ENCODE data around the gene VAPA. TPM values are rescaled to one million over a fixed set of nuclear protein-coding genes. Genes with fewer than 3 reads are reported as not detected.

VAPA gene
- total and polyA plus RNA-seq, 5 donors from 2014 or later: 163 to 286 (median 262) TPM

- no peak for ATAC-seq (ENCODE audit: low read depth in 2 of 2)
- H3K4me1 ChIP-seq (ENCODE audit: control insufficient read depth, insufficient read depth, low read length, poor library complexity, severe bottlenecking): peaks cover 77% of the 10 kb centered on the region
- peak overlapping the region in 3 of 4 donors; percentile 24 to 84 (median 69) for H3K4me3 Mint-ChIP-seq
- no peak for DNase-seq
- H3K4me3 ChIP-seq (ENCODE audit: low read depth, low read length): peak overlapping the region; percentile 15
- H3K36me3 Mint-ChIP-seq: no peaks in the 10 kb centered on the region
- no peaks in the 10 kb centered on the region for H3K27me3 ChIP-seq (ENCODE audit: control insufficient read depth, insufficient read depth, low read length)
- H3K36me3 ChIP-seq (ENCODE audit: control insufficient read depth, insufficient read depth, low read length): no peaks in the 10 kb centered on the region
- H3K27me3 Mint-ChIP-seq: no peaks in the 10 kb centered on the region
- no peaks in the 10 kb centered on the region for H3K9me3 ChIP-seq (ENCODE audit: control insufficient read depth in 2 of 2, low read length in 2 of 2)
- H3K9me3 Mint-ChIP-seq: no peaks in the 10 kb centered on the region
- no peak overlapping the region for H3K27ac Mint-ChIP-seq
- H3K4me1 Mint-ChIP-seq: peaks cover 56 to 78% (median 65%) of the 10 kb centered on the region in 4 donors
- no peak overlapping the region for H3K27ac ChIP-seq (ENCODE audit: insufficient read depth, low read length, poor library complexity, severe bottlenecking)
Measured at GRCh38 chr18:9925795-9926194, 12.0 kb downstream of the VAPA start.

- H3K9me3 ChIP-seq (ENCODE audit: control insufficient read depth in 2 of 2, low read length in 2 of 2): no peaks in the 10 kb centered on the region
- peak overlapping the region; percentile 6 to 69 (median 48) for H3K4me3 Mint-ChIP-seq
- H3K36me3 Mint-ChIP-seq: no peaks in the 10 kb centered on the region
- peak overlapping the region; percentile 17 for H3K4me3 ChIP-seq (ENCODE audit: low read depth, low read length)
- no peaks in the 10 kb centered on the region for H3K9me3 Mint-ChIP-seq
- DNase-seq: no peak
- H3K27me3 ChIP-seq (ENCODE audit: control insufficient read depth, insufficient read depth, low read length): no peaks in the 10 kb centered on the region
- no peaks in the 10 kb centered on the region for H3K36me3 ChIP-seq (ENCODE audit: control insufficient read depth, insufficient read depth, low read length)
- H3K27ac Mint-ChIP-seq: peak overlapping the region in 1 of 3 donors; percentile 6
- no peaks in the 10 kb centered on the region for H3K27me3 Mint-ChIP-seq
- H3K27ac ChIP-seq (ENCODE audit: insufficient read depth, low read length, poor library complexity, severe bottlenecking): no peak overlapping the region
- no peak for ATAC-seq (ENCODE audit: low read depth in 2 of 2)
- peaks cover 56 to 84% (median 68%) of the 10 kb centered on the region in 4 donors for H3K4me1 Mint-ChIP-seq
- peaks cover 72% of the 10 kb centered on the region for H3K4me1 ChIP-seq (ENCODE audit: control insufficient read depth, insufficient read depth, low read length, poor library complexity, severe bottlenecking)
Measured at GRCh38 chr18:9926223-9926894, 12.5 kb downstream of the VAPA start.

- H3K4me1 ChIP-seq (ENCODE audit: control insufficient read depth, insufficient read depth, low read length, poor library complexity, severe bottlenecking): peaks cover 66% of the 10 kb centered on the region
- peaks cover 58 to 88% (median 72%) of the 10 kb centered on the region in 4 donors for H3K4me1 Mint-ChIP-seq
Measured at GRCh38 chr18:9926977-9927376, 13.2 kb downstream of the VAPA start.

DNA sequence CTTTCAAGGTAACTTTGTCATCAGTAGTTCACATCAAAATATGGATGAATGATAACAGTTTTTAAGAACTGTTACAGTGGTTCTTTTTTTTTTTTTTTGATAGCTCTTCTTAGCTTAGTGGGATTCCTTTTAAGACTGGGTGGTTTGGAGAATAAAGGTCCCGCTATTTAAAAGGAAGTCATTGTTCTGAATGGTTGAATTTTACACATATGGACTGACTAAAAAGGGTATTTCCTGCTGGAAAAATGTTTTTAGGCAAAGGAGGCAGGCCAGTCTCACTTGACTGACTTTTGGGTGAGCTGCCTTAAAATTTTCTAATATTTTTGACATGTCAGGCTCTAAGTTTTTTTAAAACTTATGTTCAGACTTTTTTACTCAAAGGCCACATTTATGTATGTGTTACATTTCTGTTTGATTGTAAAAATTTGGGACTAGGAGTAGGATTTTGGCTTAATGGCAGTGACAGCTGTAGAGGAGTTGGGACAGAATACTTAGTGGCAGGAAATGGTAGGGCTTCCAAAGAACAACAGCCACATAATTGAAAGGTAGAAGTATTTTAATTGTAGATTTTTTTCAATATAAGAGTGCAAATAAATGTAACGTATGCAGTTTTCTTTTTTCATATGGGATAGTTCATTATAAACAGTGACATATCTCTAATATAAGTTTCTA is 13.7 kb downstream of the VAPA start:
- H3K27ac ChIP-seq (ENCODE audit: insufficient read depth, low read length, poor library complexity, severe bottlenecking): no peak overlapping the region
- DNase-seq (no peak), ATAC-seq (ENCODE audit: low read depth in 2 of 2) (no peak)
- Mint-ChIP-seq H3K27ac (peak overlapping the region in 2 of 3 donors; percentile 6 to 42), H3K4me1 (peaks cover 58 to 86% (median 74%) of the 10 kb centered on the region in 4 donors), H3K27me3 (no peaks in the 10 kb centered on the region), H3K4me3 (peak overlapping the region in 3 of 4 donors; percentile 5 to 57 (median 7)), H3K36me3 (peaks cover 3% of the 10 kb centered on the region), H3K9me3 (no peaks in the 10 kb centered on the region)
- no peaks in the 10 kb centered on the region for H3K27me3 ChIP-seq (ENCODE audit: control insufficient read depth, insufficient read depth, low read length)
- no peaks in the 10 kb centered on the region for H3K9me3 ChIP-seq (ENCODE audit: control insufficient read depth in 2 of 2, low read length in 2 of 2)
- peaks cover 3% of the 10 kb centered on the region for H3K36me3 ChIP-seq (ENCODE audit: control insufficient read depth, insufficient read depth, low read length)
- peak overlapping the region; percentile 17 for H3K4me3 ChIP-seq (ENCODE audit: low read depth, low read length)
- peaks cover 62% of the 10 kb centered on the region for H3K4me1 ChIP-seq (ENCODE audit: control insufficient read depth, insufficient read depth, low read length, poor library complexity, severe bottlenecking)

More at GRCh38 chr18:9926977-9927376, 13.2 kb downstream of the VAPA start:
- no peak overlapping the region for H3K27ac ChIP-seq (ENCODE audit: insufficient read depth, low read length, poor library complexity, severe bottlenecking)
- Mint-ChIP-seq H3K27ac (peak overlapping the region in 1 of 3 donors; percentile 6), H3K36me3 (no peaks in the 10 kb centered on the region), H3K4me3 (peak overlapping the region in 3 of 4 donors; percentile 7 to 63 (median 57)), H3K27me3 (no peaks in the 10 kb centered on the region), H3K9me3 (no peaks in the 10 kb centered on the region)
- ATAC-seq (ENCODE audit: low read depth in 2 of 2): no peak
- no peak for DNase-seq
- H3K4me3 ChIP-seq (ENCODE audit: low read depth, low read length): peak overlapping the region; percentile 17
- no peaks in the 10 kb centered on the region for H3K9me3 ChIP-seq (ENCODE audit: control insufficient read depth in 2 of 2, low read length in 2 of 2)
- no peaks in the 10 kb centered on the region for H3K36me3 ChIP-seq (ENCODE audit: control insufficient read depth, insufficient read depth, low read length)
- no peaks in the 10 kb centered on the region for H3K27me3 ChIP-seq (ENCODE audit: control insufficient read depth, insufficient read depth, low read length)

GRCh38 chr18:9928646-9929259 is 14.9 kb downstream of the VAPA start:
- Mint-ChIP-seq H3K27ac (peak overlapping the region in 1 of 3 donors; percentile 41), H3K4me1 (peaks cover 53 to 84% (median 71%) of the 10 kb centered on the region in 4 donors), H3K27me3 (no peaks in the 10 kb centered on the region), H3K9me3 (no peaks in the 10 kb centered on the region), H3K36me3 (peaks cover 12% of the 10 kb centered on the region), H3K4me3 (peak overlapping the region in 1 of 4 donors; percentile 41)
- Histone ChIP-seq H3K27me3 (ENCODE audit: control insufficient read depth, insufficient read depth, low read length) (no peaks in the 10 kb centered on the region), H3K36me3 (ENCODE audit: control insufficient read depth, insufficient read depth, low read length) (peaks cover 13% of the 10 kb centered on the region), H3K4me3 (ENCODE audit: low read depth, low read length) (no peak overlapping the region), H3K27ac (ENCODE audit: insufficient read depth, low read length, poor library complexity, severe bottlenecking) (no peak overlapping the region), H3K9me3 (ENCODE audit: control insufficient read depth in 2 of 2, low read length in 2 of 2) (no peaks in the 10 kb centered on the region), H3K4me1 (ENCODE audit: control insufficient read depth, insufficient read depth, low read length, poor library complexity, severe bottlenecking) (peaks cover 54% of the 10 kb centered on the region)
- DNase-seq: no peak
- ATAC-seq (ENCODE audit: low read depth in 2 of 2): no peak

GRCh38 chr18:9930299-9930884 is 16.6 kb downstream of the VAPA start:
- peak overlapping the region in 1 of 4 donors; percentile 26 for H3K4me3 Mint-ChIP-seq
- H3K9me3 Mint-ChIP-seq: no peaks in the 10 kb centered on the region
- peak overlapping the region; percentile 2 for H3K4me3 ChIP-seq (ENCODE audit: low read depth, low read length)
- ATAC-seq (ENCODE audit: low read depth in 2 of 2): no peak
- H3K27me3 Mint-ChIP-seq: no peaks in the 10 kb centered on the region
- peaks cover 42 to 72% (median 62%) of the 10 kb centered on the region in 4 donors for H3K4me1 Mint-ChIP-seq
- H3K27me3 ChIP-seq (ENCODE audit: control insufficient read depth, insufficient read depth, low read length): no peaks in the 10 kb centered on the region
- H3K36me3 ChIP-seq (ENCODE audit: control insufficient read depth, insufficient read depth, low read length): peaks cover 18% of the 10 kb centered on the region
- no peak for DNase-seq
- H3K27ac ChIP-seq (ENCODE audit: insufficient read depth, low read length, poor library complexity, severe bottlenecking): no peak overlapping the region
- H3K27ac Mint-ChIP-seq: no peak overlapping the region
- peaks cover 44% of the 10 kb centered on the region for H3K4me1 ChIP-seq (ENCODE audit: control insufficient read depth, insufficient read depth, low read length, poor library complexity, severe bottlenecking)
- peaks cover 16% of the 10 kb centered on the region for H3K36me3 Mint-ChIP-seq
- H3K9me3 ChIP-seq (ENCODE audit: control insufficient read depth in 2 of 2, low read length in 2 of 2): no peaks in the 10 kb centered on the region

DNA sequence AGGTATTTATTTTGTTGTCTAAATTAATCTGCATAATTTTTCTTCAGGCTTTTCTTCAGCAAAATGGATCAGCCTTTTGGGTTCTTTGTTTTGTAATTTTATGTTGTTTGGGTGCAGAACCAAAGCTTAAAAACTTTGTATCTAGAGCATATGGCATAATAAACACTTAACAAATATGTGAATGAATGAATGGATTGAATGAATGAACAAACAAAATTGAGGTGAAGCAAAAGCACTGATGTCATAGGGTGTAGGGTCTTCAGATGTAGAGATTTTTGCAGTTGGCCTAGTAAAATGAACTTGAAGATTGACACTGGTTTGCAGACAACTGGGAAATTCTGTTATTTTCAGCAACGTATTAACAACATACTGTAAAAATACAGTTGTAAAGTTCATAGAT is 17.3 kb downstream of the VAPA start:
- no peaks in the 10 kb centered on the region for H3K9me3 Mint-ChIP-seq
- Histone ChIP-seq H3K36me3 (ENCODE audit: control insufficient read depth, insufficient read depth, low read length) (peaks cover 25% of the 10 kb centered on the region), H3K4me3 (ENCODE audit: low read depth, low read length) (no peak overlapping the region), H3K27me3 (ENCODE audit: control insufficient read depth, insufficient read depth, low read length) (no peaks in the 10 kb centered on the region), H3K27ac (ENCODE audit: insufficient read depth, low read length, poor library complexity, severe bottlenecking) (no peak overlapping the region), H3K9me3 (ENCODE audit: control insufficient read depth in 2 of 2, low read length in 2 of 2) (no peaks in the 10 kb centered on the region), H3K4me1 (ENCODE audit: control insufficient read depth, insufficient read depth, low read length, poor library complexity, severe bottlenecking) (peaks cover 36% of the 10 kb centered on the region)
- H3K4me1 Mint-ChIP-seq: peaks cover 42 to 65% (median 55%) of the 10 kb centered on the region in 4 donors
- ATAC-seq (ENCODE audit: low read depth in 2 of 2) (no peak), DNase-seq (no peak)
- no peak overlapping the region for H3K27ac Mint-ChIP-seq
- H3K4me3 Mint-ChIP-seq: no peak overlapping the region
- no peaks in the 10 kb centered on the region for H3K27me3 Mint-ChIP-seq
- peaks cover 16% of the 10 kb centered on the region for H3K36me3 Mint-ChIP-seq

Measured in CD4-positive, CD25-positive, alpha-beta regulatory T cell (primary cell).